Measurements from ENCODE around the gene ALOX12B. TPM values are rescaled to one million over a fixed set of nuclear protein-coding genes. Genes with fewer than 3 reads are reported as not detected.

The ALOX12B gene
- total RNA-seq, 4 donors from 2014 or later, result not detected

DNA sequence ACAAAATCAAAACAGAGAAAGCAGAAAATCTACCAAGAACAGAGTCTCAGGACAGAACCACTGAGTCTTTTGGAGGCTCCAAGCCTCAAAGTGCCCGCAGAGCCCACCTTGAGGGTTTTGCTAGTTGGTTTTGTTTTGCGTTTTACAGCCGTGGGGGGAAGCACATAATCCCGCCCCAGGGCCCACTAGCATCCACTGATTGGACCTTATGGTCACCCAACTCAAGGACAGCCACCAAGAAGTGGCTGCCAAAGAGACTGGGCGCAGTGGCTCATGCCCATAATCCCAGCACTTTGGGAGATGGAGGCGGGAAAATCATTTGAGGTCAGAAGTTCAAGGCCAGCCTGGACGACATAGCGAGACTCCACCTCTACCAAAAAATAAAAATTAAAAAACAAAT, 38.8 kb downstream of the ALOX12B start:
- no peak for ATAC-seq (ENCODE audit: low FRiP score)
- TF ChIP-seq, protein P1, sequence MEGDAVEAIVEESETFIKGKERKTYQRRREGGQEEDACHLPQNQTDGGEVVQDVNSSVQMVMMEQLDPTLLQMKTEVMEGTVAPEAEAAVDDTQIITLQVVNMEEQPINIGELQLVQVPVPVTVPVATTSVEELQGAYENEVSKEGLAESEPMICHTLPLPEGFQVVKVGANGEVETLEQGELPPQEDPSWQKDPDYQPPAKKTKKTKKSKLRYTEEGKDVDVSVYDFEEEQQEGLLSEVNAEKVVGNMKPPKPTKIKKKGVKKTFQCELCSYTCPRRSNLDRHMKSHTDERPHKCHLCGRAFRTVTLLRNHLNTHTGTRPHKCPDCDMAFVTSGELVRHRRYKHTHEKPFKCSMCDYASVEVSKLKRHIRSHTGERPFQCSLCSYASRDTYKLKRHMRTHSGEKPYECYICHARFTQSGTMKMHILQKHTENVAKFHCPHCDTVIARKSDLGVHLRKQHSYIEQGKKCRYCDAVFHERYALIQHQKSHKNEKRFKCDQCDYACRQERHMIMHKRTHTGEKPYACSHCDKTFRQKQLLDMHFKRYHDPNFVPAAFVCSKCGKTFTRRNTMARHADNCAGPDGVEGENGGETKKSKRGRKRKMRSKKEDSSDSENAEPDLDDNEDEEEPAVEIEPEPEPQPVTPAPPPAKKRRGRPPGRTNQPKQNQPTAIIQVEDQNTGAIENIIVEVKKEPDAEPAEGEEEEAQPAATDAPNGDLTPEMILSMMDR (IDR thresholded peaks at IDR 0.05), result no peak
- DNase-seq (ENCODE audit: low spot score), result no peak

DNA sequence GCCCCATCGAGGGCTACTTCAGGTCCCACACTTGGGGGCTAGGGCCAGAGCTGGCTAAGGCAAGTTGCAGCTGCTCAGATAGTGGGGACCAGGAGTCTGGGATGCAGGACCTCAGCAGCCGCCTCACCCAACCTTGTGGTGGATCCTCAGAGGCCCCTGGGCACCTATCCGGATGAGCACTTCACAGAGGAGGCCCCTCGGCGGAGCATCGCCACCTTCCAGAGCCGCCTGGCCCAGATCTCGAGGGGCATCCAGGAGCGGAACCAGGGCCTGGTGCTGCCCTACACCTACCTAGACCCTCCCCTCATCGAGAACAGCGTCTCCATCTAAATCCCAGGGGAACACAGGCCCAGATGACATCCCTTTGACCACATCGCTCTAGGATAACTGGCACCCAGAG, 39.3 kb downstream of the ALOX12B start:
- TF ChIP-seq, protein P1 (IDR thresholded peaks at IDR 0.05), result no peak
- ATAC-seq (ENCODE audit: low FRiP score), result no peak
- no peak for DNase-seq (ENCODE audit: low spot score)

DNA sequence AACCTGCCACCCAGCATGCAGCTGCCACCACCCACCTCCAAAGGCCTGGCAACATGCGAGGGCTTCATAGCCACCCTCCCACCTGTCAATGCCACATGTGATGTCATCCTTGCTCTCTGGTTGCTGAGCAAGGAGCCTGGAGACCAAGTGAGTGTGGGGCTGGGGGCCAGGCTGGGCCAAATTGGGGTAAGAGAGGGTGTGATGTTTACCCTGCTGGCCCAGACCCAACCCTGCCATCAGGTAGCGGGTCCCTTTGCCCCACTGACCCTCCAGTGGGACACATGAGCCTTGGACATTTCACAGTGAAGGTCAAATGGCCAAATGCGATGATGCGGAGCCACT, 39.8 kb downstream of the ALOX12B start:
- ATAC-seq (ENCODE audit: low FRiP score), result no peak
- DNase-seq (ENCODE audit: low spot score), result no peak

DNA sequence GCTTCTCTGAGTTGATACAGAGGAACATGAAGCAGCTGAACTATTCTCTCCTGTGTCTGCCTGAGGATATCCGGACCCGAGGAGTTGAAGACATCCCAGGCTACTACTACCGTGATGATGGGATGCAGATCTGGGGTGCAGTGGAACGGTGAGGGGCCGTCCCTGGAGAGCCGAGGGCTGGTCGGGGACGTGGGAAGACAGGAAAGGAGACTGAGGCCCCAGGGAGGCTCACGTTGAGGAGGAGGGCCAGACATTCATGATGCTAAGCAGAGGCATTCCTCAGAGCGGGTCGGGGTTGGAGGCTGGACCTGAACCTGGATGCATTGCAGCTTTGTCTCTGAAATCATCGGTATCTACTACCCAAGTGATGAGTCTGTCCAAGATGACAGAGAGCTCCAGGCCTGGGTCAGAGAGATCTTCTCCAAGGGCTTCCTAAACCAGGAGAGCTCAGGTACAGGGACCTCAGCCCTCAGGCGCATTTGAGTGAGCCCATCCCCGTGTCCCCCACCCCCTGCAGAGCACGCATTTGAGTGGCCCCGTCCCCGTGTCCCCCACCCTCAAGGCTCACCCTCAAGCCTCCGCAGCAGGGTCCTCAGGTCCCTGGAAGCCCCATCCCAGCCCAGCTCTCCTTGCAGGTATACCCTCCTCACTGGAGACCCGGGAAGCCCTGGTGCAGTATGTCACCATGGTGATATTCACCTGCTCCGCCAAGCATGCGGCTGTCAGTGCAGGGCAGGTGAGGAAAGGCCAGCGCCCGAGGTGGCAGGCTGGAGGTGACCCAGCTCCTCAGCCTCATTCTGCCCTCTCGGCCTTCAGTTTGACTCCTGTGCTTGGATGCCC, 40.4 kb downstream of the ALOX12B start:
- no peak for DNase-seq (ENCODE audit: low spot score)
- no peak for ATAC-seq (ENCODE audit: low FRiP score)
- TF ChIP-seq, protein P1 (IDR thresholded peaks at IDR 0.05), result no peak

More for the DNA sequence above, 39.8 kb downstream of the ALOX12B start:
- TF ChIP-seq, protein P1 (IDR thresholded peaks at IDR 0.05), result no peak

DNA sequence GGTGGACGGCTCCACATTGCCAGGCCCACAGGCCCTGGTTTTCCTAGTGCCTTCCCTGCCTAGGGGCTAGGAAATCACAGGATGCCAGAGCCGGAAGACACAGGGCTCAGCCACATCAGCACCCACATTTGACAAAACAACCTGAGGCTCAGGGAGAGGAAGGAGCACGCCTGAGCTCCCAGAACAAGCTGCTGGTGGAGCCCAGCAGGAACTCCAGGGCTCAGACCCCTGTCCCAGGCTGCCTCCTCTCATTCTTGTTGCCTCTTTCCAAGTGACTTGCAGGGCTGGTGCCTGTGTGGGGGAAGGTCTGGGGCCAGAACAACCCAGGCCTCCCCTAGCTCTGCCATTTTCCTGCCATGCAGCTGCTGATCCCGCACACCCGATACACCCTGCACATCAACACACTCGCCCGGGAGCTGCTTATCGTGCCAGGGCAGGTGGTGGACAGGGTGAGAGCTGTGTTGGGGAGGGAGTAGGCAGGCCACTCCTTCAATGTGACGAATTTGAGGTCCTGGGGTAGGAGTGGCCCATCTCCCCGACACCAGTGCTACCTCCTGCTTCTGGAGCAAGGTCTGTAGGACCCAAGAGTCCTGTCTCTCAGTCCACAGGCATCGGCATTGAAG, 41.1 kb downstream of the ALOX12B start:
- TF ChIP-seq, protein P1 (IDR thresholded peaks at IDR 0.05), result no peak
- ATAC-seq (ENCODE audit: low FRiP score), result no peak
- no peak for DNase-seq (ENCODE audit: low spot score)

DNA sequence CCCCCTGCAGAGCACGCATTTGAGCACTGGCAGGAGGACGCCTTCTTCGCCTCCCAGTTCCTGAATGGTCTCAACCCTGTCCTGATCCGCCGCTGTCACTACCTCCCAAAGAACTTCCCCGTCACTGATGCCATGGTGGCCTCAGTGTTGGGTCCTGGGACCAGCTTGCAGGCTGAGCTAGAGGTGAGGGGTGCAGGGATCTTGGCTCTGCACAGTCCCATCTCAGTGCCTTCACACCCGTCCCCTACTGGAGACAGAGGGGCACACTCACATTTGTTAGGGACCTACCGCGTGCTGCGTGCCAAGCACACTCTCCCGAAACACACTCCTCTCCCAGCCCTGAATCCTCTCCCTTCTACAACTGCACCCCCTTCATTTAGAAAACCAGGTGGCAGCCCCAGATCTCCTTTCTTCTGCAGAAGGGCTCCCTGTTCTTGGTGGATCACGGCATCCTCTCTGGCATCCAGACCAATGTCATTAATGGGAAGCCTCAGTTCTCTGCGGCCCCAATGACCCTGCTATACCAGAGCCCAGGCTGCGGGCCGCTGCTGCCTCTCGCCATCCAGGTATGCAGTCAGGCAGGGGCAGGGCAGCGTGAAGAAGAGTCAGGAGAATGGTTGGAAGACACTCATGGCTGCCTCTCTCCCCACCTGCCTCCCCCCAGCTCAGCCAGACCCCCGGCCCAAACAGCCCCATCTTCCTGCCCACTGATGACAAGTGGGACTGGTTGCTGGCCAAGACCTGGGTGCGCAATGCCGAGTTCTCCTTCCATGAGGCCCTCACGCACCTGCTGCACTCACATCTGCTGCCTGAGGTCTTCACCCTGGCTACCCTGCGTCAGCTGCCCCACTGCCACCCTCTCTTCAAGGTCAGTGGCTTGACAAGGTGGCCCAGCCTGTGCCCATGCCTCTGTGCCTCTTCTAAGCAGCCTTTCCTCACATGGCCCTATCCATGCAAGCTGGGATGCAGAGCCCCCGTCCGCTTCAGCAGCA, 42.4 kb downstream of the ALOX12B start:
- DNase-seq (ENCODE audit: low spot score) (no peak), ATAC-seq (ENCODE audit: low FRiP score) (no peak)
- TF ChIP-seq, protein P1 (IDR thresholded peaks at IDR 0.05), result no peak

Data from omental fat pad (tissue), 4 donors.